ENCODE results near the gene GCSH. TPM values are rescaled to one million over a fixed set of nuclear protein-coding genes. Genes with fewer than 3 reads are reported as not detected.

GCSH gene
- total and polyA plus RNA-seq, 2 of the 13 experiments (the other 11 are each of a cell fraction or from before 2014, with no cell fraction given): 35.9 to 103 TPM

- TF ChIP-seq BORCS8-MEF2B (CRISPR knock-in tag; IDR thresholded peaks at IDR 0.05): peak; percentile 66; the same call in 1 of the 2 replicates
- TF ChIP-seq ZNF646 (CRISPR knock-in tag; IDR thresholded peaks at IDR 0.05): no peak
- TF ChIP-seq NFE2 (CRISPR knock-in tag; IDR thresholded peaks at IDR 0.05): peak; percentile 99; the same call in 1 of the 2 replicates
- TF ChIP-seq TP53 (CRISPR knock-in tag; conservative IDR thresholded peaks at IDR 0.05): 0 out of 2 replicates have a peak, but pooled peaks have one; percentile 31
- TF ChIP-seq E2F1 (CRISPR knock-in tag; IDR thresholded peaks at IDR 0.05): no peak
- peak; percentile 75; the same call in 1 of the 2 replicates for TF ChIP-seq CBFB (CRISPR knock-in tag; IDR thresholded peaks at IDR 0.05)
- peak; percentile 47; the same call in 1 of the 2 replicates for TF ChIP-seq ZKSCAN8 (CRISPR knock-in tag; IDR thresholded peaks at IDR 0.05; ENCODE audit: borderline replicate concordance)
- TF ChIP-seq CAMTA2 (CRISPR knock-in tag; IDR thresholded peaks at IDR 0.05; ENCODE audit: borderline replicate concordance): 0 out of 2 replicates have a peak, but pooled peaks have one; percentile 67
- peak; percentile 38 for TF ChIP-seq RBM39 (IDR thresholded peaks at IDR 0.05; ENCODE audit: low read depth, low read length, poor library complexity, severe bottlenecking)
- TF ChIP-seq ZMAT3 (CRISPR knock-in tag; conservative IDR thresholded peaks at IDR 0.05): 0 out of 2 replicates have a peak, but pooled peaks have one; percentile 40
- TF ChIP-seq ZNF10 (CRISPR knock-in tag; IDR thresholded peaks at IDR 0.05; ENCODE audit: borderline replicate concordance, low read depth): no peak
- TF ChIP-seq RFXAP (CRISPR knock-in tag; IDR thresholded peaks at IDR 0.05; ENCODE audit: borderline replicate concordance): no peak
- TF ChIP-seq RELA (CRISPR knock-in tag; IDR thresholded peaks at IDR 0.05): 0 out of 2 replicates have a peak, but pooled peaks have one; percentile 39
- peak; percentile 74; the same call in 1 of the 2 replicates for TF ChIP-seq KDM4B (CRISPR knock-in tag; IDR thresholded peaks at IDR 0.05)
- TF ChIP-seq GZF1 (CRISPR knock-in tag; IDR thresholded peaks at IDR 0.05): no peak
- TF ChIP-seq MYNN (CRISPR knock-in tag; IDR thresholded peaks at IDR 0.05; ENCODE audit: low read depth): 0 out of 2 replicates have a peak, but pooled peaks have one; percentile 32
- TF ChIP-seq KDM5B (CRISPR knock-in tag; IDR thresholded peaks at IDR 0.05; ENCODE audit: borderline replicate concordance): peak; percentile 93
- TF ChIP-seq PHF21A (CRISPR knock-in tag; IDR thresholded peaks at IDR 0.05): peak; percentile 79
- TF ChIP-seq ZFP37 (CRISPR knock-in tag; IDR thresholded peaks at IDR 0.05; ENCODE audit: borderline replicate concordance): no peak
- TF ChIP-seq MBD4 (IDR thresholded peaks at IDR 0.05; ENCODE audit: borderline replicate concordance, low read length): no peak
- TF ChIP-seq PHF20 (CRISPR knock-in tag; IDR thresholded peaks at IDR 0.05): no peak
Measured at GRCh38 chr16:81140930-81141780, 45.0 kb upstream of the GCSH start (continued).
